Calu3 (cell line): ENCODE data around the gene RGS2. TPM values are rescaled to one million over a fixed set of nuclear protein-coding genes. Genes with fewer than 3 reads are reported as not detected.

Experiments
- BruUV-seq: library from RNA; stranded (reverse); fragments of 400-500 nt; replicated peaks from 2 replicates; lab custom pipeline; 2021; lab: Mats Ljungman, UMichigan
- CTCF ChIA-PET: fragments of 300-600 bp; sonication (Branson Sonifier 250); formaldehyde crosslinking; loops from one replicate; lab custom pipeline; 2022; ENCODE audit warnings: antibody characterized with exemption; lab: Charles Lee
- DNase-seq: peaks from one replicate; pipeline ENCODE4 v3.0.0; 2022
- H3K27ac Mint-ChIP-seq: one replicate; pipeline ENCODE4 v1.8.0; 2022; ENCODE audit warnings: mixed read lengths; ENCODE audit not compliant: unreplicated experiment
- H3K27me3 Mint-ChIP-seq: one replicate; pipeline ENCODE4 v1.8.0; 2022; ENCODE audit warnings: mixed read lengths; ENCODE audit not compliant: unreplicated experiment
- H3K36me3 Mint-ChIP-seq: one replicate; pipeline ENCODE4 v1.8.0; 2022; ENCODE audit warnings: mild to moderate bottlenecking, moderate library complexity, mixed read lengths; ENCODE audit not compliant: insufficient read depth, unreplicated experiment
- H3K4me1 Mint-ChIP-seq: one replicate; pipeline ENCODE4 v1.8.0; 2022; ENCODE audit warnings: mild to moderate bottlenecking, low read depth, mixed read lengths; ENCODE audit not compliant: unreplicated experiment
- H3K4me3 Mint-ChIP-seq: one replicate; pipeline ENCODE4 v1.8.0; 2022; ENCODE audit warnings: mild to moderate bottlenecking, low read depth, moderate library complexity, mixed read lengths; ENCODE audit not compliant: unreplicated experiment
- H3K9me3 Mint-ChIP-seq: one replicate; pipeline ENCODE4 v1.8.0; 2022; ENCODE audit warnings: low read depth, mixed read lengths; ENCODE audit not compliant: unreplicated experiment
- intact Hi-C: fragments of 100-400 bp; cut with micrococcal nuclease; formaldehyde crosslinking; loops from one replicate; pipeline ENCODE4 v1.10.0; 2022; ENCODE audit not compliant: unreplicated experiment
- total RNA-seq: library from RNA; stranded (reverse); gene quantifications from 2 replicates; pipeline ENCODE4 v1.2.3, GENCODE V29; 2022
- TF ChIP-seq, protein P1 (sequence below): fragments of 200-600 bp; IDR thresholded peaks from one replicate; pipeline ENCODE4 v1.8.0; 2022; ENCODE audit warnings: antibody characterized with exemption; ENCODE audit not compliant: unreplicated experiment

RGS2 gene
- total RNA-seq, 1 experiment from 2014 or later = 46.9 TPM

DNA sequence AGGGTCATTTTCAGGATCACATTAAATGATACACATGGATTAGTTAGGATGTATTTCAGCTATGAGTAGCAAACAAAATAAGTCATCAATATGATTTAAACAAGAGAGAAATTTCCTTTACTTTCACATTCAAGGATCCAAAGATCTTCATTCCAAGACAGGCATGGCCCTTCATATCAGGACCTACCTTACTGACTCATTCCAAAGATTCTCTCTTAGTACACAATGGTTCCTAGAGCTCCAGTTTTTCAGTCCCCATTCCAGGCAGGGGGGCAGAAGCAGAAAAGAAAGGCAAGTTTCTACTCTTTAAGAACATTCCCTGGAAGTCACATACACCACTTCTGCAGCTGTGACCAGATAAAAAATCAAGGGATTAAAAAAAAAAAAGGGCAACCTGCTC is 23.7 kb downstream of the RGS2 start:
- no TSS peak for BruUV-seq
- DNase-seq = no peak
- no peak overlapping the region for H3K4me3 Mint-ChIP-seq

DNA sequence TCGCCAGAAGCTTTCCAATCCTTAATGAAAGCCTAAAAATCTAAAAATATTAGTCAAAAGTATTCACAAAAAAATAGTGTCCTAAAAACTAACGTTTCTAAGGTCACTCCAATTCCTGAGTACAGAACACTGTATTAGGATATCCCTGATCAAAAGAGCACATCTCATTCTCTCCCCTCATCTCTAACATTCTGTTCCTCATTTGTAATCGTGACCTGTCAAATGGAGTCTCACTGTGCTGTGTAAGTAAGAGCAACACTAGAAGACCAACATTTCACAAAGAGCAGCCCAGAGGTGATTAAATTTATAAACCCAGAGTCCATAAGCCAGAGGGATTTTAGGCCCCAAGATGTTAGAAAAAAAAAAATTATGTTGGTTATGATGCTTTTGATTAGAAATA is 26.3 kb downstream of the RGS2 start:
- TF ChIP-seq, protein P1, sequence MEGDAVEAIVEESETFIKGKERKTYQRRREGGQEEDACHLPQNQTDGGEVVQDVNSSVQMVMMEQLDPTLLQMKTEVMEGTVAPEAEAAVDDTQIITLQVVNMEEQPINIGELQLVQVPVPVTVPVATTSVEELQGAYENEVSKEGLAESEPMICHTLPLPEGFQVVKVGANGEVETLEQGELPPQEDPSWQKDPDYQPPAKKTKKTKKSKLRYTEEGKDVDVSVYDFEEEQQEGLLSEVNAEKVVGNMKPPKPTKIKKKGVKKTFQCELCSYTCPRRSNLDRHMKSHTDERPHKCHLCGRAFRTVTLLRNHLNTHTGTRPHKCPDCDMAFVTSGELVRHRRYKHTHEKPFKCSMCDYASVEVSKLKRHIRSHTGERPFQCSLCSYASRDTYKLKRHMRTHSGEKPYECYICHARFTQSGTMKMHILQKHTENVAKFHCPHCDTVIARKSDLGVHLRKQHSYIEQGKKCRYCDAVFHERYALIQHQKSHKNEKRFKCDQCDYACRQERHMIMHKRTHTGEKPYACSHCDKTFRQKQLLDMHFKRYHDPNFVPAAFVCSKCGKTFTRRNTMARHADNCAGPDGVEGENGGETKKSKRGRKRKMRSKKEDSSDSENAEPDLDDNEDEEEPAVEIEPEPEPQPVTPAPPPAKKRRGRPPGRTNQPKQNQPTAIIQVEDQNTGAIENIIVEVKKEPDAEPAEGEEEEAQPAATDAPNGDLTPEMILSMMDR = no peak
- H3K27ac Mint-ChIP-seq = no peak overlapping the region
- no peak overlapping the region for H3K4me3 Mint-ChIP-seq
- no TSS peak for BruUV-seq
- CTCF ChIA-PET = no interaction called here
- H3K9me3 Mint-ChIP-seq = no peaks in the 10 kb centered on the region
- H3K4me1 Mint-ChIP-seq = peaks cover 20% of the 10 kb centered on the region
- intact Hi-C loops = no loop called here
- H3K36me3 Mint-ChIP-seq = no peaks in the 10 kb centered on the region
- H3K27me3 Mint-ChIP-seq = no peaks in the 10 kb centered on the region
- no peak for DNase-seq

More for the DNA sequence above, 23.7 kb downstream of the RGS2 start:
- TF ChIP-seq, protein P1 = no peak
- no peaks in the 10 kb centered on the region for H3K9me3 Mint-ChIP-seq
- no peak overlapping the region for H3K27ac Mint-ChIP-seq
- CTCF ChIA-PET = interaction anchor here (0.7 kb wide), 2 partner anchors 187 to 282 kb away, joined by 4 to 5 read pairs; no protein-coding TSS in a partner anchor
- no peaks in the 10 kb centered on the region for H3K36me3 Mint-ChIP-seq
- H3K27me3 Mint-ChIP-seq = no peaks in the 10 kb centered on the region
- intact Hi-C loops = no loop called here
- peaks cover 31% of the 10 kb centered on the region for H3K4me1 Mint-ChIP-seq

DNA sequence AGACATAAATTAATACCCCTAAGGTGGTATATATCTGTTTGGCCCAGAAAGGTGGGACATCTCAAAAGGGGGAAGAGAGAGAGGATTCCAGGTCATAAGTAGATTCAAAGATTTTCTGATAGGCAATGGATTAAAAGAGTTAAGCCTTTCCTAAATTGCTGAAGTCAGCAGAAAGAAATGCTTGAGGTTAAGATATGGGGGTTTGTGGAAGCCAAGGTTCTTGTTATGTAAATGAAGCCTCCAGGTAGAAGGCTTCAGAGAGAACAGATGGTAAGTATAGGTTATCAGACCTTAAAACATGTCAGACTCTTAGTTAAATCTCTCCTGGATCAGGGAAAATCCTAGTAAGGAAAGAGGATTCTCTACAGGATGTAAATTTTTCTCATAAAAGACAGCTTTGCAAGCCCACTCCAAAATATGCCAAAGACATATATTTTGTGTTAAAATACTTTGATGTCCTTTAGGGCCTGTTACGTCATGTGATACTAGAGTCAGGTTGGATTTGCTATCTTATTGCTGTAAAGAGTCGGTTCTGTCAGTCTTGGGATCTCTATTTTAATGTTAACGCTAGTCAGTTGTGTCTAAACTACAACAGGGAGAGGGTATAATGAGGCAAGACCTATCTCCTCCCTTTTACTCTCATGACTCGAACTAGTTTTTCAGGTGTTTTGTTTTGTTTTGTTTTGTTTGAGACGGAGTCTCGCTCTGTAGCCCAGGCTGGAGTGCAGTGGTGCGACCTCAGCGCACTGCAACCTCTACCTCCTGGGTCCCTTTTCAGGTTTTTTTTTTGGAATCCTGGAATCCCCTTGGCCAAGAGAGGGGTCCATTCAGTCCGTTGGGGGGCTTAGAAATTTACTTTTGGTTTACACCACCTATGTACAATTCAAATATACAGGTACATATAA is 30.6 kb downstream of the RGS2 start:
- intact Hi-C loops = no loop called here
- H3K4me1 Mint-ChIP-seq = peaks cover 25% of the 10 kb centered on the region
- CTCF ChIA-PET = no interaction called here
- no peak overlapping the region for H3K4me3 Mint-ChIP-seq
- no TSS peak for BruUV-seq
- H3K27ac Mint-ChIP-seq = no peak overlapping the region
- DNase-seq = no peak
- H3K9me3 Mint-ChIP-seq = no peaks in the 10 kb centered on the region
- TF ChIP-seq, protein P1 = no peak
- H3K36me3 Mint-ChIP-seq = no peaks in the 10 kb centered on the region
- no peaks in the 10 kb centered on the region for H3K27me3 Mint-ChIP-seq

DNA sequence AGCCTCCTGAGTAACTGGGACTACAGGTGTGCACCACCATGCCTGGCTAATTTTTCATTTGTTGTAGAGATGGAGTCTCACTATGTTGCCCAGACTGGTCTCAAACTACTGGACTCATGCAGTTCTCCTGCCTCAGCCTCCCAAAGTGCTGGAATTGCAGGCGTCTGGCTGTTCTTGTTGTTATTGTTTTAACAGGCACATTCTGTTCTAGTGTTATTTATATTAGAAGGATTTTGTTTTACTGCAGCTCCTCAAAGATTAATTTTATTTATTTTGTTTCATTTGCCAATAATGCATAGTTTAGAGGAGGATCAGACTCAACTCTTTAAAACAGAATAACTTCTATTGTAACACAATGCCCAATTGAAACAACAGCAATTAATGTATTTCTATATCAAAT is 35.5 kb downstream of the RGS2 start:
- no peak for DNase-seq
- BruUV-seq = no TSS peak

More for the DNA sequence above, 35.5 kb downstream of the RGS2 start:
- H3K4me3 Mint-ChIP-seq = no peak overlapping the region
- CTCF ChIA-PET = no interaction called here
- no peaks in the 10 kb centered on the region for H3K27me3 Mint-ChIP-seq
- intact Hi-C loops = no loop called here
- no peaks in the 10 kb centered on the region for H3K9me3 Mint-ChIP-seq
- TF ChIP-seq, protein P1 = no peak
- peaks cover 19% of the 10 kb centered on the region for H3K4me1 Mint-ChIP-seq
- H3K36me3 Mint-ChIP-seq = no peaks in the 10 kb centered on the region
- no peak overlapping the region for H3K27ac Mint-ChIP-seq
